SKM-1 (cell line): ENCODE measurements around the gene PLPP3.

Experiments used
- DNase-seq: peaks from one replicate; lab custom pipeline; 2025; ENCODE audit not compliant: unreplicated experiment; lab: John Stamatoyannopoulos, UW

The PLPP3 gene

GRCh38 chr1:56464294-56464693 lies 115.1 kb downstream of the PLPP3 start:
- DNase-seq = no peak

DNA sequence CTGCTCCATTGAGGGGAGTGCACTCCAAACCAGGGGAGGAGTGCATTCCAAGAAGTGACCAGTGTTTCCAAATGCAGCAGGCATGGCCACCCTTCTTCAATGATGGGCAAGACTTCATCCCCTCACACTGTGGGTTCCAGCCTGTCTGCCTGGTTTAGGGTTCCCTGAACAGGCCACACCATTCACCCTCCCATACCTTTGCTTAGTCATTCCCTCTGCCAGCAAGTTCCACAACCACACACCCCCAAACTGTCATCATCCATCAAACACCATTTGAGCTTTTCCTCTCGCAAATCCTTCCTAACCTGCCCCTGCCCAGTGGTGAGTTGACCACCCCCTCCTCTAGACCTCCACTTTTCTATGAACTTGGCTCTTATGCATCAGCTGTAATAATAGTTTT lies 116.0 kb downstream of the PLPP3 start:
- no peak for DNase-seq

DNA sequence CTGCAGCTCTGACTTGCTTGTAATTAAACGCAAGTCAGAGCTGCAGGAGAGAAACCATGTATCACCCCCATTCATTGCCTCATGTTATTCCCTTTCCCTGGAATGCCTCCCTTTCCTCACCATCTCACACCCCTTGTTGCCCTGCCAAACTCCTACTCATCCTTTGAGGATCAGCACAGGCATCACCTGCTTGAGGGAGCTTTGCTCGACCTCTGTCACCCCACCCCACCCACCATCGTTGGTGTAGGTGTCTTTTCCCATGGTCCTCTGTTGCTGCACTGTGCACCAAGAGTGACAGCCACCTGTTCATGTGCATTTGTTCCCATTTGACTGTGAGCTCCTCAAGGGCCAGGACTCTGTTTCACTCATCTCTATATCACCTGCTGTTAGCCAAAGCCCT lies 117.2 kb downstream of the PLPP3 start:
- no peak for DNase-seq

GRCh38 chr1:56461158-56462127 lies 117.9 kb downstream of the PLPP3 start:
- DNase-seq = no peak

GRCh38 chr1:56459260-56459659 lies 120.1 kb downstream of the PLPP3 start:
- DNase-seq = no peak

DNA sequence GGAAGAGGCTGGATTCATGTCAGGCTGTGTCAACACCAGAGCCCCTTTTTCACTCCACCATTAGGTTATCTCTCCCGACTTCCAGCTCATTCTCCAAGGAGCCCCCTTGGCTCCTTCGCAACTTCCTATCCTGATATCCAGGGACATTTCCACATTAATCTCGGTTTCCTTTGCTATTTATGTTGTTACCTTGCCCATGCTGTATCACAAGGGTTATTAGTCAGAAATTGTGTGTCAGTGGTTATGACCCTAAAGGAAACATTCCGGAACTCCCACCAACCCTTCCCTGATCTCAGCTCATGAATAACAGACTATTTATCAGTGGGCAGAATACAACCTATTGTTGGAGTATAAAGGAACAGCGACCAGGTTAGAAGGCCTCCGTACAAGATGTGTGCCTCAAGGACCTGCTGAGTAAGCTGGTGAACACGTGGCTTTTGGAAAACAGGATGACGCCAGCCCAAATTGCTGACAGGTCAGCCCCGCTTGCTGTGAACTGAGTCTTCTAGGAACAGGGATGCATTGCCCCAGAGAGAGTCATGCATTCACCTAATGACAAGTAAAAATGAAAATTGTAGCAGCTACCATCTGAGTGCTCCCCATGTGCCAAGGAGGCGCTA lies 121.5 kb downstream of the PLPP3 start:
- DNase-seq = no peak

DNA sequence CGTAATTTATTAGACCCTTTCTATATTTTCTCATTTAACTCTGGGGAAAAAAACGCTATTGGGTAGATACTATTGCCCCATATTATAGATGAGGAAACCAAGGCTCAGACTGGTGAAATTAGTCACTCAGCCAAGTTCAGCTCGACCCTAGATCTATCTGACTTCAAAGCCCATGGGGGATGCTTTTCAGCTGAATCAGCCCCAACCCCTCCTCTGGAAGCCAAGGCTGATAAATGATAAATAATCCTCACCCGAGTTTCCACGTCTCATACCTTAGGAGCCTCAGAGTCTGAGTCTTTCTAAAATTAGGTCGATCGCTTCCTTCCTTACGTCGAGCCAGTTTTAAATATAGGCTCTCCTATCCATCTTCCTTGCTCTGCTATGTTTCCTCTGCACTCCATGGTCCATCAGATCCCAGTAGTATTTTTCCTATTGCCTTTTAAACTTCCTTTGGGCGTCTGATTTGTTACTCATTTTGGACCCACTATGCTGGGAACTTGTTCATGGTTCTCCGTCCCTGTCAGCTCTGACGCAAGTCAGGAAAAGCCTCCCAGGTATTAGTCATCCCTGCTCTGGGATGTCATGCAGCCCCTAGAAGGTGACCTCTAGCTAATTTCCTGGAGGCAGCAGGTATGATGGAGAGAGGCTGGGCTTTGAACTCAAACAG lies 122.8 kb downstream of the PLPP3 start:
- DNase-seq = no peak

DNA sequence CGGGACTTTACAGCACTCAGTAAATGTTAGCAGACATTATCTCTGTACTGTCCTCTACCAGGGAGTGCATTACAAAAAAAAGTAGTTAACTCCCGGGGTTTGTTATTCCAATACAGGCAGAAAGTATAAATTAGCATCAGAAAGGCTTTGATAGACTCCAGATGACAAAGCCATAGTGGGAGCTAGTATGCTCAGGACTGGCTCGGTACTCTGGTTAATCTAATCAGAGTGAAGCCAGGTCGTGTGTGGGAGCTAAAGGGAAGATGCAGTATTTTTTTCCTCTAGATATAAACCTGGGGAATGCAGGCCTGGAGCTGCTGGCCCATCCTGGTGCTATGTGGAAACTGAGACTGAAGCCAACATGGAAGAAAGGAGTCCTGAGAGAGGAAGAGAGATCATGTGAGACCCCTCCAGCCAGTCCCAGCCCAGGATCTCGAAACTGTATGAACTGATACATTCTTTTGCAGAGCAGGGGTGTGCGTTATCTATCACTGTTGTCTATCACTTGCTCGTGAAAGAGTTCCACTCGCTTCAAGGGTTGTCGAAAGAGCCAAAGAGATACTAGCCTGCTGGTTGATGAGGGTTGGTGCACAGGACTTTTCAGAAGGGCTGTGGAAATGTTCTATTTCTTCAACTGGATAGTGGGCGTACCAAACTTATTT lies 125.8 kb downstream of the PLPP3 start:
- no peak for DNase-seq

- DNase-seq = no peak
Measured at GRCh38 chr1:56453016-56453415, 126.3 kb downstream of the PLPP3 start.

GRCh38 chr1:56452027-56453011 lies 127.0 kb downstream of the PLPP3 start:
- no peak for DNase-seq

DNA sequence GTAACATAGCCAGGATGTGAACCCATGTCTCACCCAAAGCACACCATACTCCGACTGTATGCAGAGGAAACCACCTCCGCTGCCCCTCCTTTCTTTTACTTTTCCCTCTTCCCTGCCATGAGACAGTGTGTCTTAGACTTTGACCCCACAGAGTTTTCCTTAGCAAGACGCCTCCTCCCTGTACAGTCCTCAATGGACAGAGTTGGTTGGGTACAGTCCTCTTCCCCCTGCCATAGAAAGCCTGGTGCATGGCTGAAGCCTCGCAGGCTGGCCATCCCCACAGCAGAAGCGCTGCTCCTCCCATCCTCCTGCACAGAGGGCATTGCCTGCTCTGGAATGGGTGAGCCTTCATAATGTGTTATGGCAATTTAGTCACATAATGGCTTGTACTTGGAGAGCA lies 127.9 kb downstream of the PLPP3 start:
- DNase-seq = no peak

DNA sequence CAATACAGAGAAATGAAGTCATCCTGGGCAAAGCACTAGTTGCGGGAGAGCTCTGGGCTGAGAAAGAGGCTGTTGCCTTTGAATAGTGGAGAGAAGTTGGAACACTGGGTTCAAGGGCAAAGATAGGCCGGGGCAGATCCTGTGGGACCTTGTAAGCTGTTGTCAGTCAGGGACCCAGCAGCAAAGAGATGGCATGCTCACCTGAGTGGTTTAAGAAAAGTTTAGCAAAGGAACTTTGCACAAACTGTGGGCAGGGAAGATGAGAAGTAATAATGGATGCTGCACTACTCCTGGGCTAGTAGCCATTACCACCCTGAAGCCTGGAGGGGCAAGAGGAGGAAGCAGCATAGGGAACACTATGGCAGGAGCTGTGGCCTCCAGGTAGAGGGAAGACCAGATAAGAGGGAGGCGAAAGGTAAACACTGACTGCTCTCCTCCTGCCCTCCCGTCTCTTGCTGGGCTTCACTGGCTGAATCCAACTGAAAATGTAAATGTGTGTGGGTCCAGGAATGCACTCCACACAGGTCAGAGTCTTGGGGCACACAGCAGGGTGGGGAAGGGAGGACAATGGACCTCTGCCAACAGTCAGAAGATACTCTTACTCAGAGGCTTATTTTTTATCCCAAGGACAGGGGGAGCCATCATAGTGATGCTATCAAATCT lies 129.2 kb downstream of the PLPP3 start:
- DNase-seq = no peak

DNA sequence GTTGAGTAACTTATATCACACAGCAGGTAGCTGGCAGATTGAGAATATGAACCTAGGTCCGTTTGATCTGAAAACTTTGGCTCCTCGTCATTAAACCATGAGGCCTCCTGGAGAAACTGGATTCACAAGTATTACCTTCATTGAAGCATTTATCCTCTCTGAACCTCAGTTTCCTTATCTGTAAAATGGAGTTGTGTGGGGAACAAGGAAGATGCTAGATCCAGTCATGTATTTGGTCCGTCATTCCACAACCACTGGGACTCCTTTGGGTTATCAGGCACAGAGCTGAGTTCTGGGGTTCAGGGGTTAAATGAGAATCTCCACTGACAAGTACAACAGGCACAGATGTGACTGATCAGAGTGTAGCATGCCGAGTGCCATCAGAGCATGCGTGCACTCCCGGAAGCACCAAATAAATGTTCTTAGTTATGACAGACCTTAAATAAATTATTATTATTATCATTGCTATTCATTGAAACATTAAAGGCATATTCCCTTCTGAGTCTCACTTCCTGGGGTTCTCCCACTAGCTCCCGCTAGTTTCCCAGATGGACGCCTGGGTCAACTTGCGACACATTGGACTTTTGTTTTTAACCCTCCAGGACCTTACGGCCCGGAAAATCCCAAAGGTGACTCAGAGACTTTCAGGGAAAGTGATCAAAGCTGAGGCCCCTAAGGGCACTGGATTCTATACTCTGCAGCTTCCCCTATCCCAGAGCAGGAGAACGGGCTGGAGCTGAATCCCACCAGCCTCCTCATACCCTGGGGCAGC lies 130.6 kb downstream of the PLPP3 start:
- no peak for DNase-seq

- no peak for DNase-seq
Measured at GRCh38 chr1:56447823-56448222, 131.5 kb downstream of the PLPP3 start.

GRCh38 chr1:56446531-56447098 lies 132.7 kb downstream of the PLPP3 start:
- DNase-seq = no peak

DNA sequence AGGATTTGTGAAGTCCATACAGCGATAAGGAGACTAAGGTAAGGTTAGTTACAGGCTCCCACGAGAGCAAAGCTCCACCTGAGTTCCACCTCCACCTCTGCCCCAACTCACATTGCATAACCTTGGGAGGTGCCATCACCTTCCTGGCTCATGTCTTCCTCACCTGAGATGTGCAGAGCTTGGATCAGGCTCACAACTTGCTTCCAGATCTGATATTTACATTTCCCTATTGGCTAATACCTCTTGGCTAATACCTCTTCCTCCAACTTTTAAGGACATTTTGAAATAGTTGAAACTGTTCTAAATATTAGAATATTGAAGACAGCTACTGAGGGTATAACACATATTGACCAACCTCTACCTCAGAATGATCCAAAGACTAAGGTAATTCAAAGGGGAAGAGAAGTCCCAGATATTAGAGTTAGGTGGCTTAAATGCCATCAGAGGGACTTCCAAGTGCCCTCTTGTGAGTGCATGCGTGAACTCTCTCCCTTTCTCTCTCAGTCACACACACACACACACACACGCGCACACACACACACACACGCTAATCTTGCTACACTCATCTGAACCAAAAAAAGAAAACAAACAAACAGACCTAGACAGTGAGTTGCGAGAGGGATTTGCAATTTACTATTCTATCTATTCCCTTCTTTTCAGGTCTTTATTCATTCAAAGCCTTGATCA lies 134.3 kb downstream of the PLPP3 start:
- no peak for DNase-seq
